Measurements from ENCODE around the gene SLC35F2.
"Not testable (repeated sequence)": the region's sequence is repeated elsewhere in the genome, so short reads cannot be mapped to it uniquely, and the experiment has no call there.

SLC35F2 gene

GRCh38 chr11:107858217-107859070 lies at the start of gene SLC35F2:
Gene SLC35F2, minus strand, starts transcription at chr11:107858787. Its CDS starts 20 bp downstream, at chr11:107858767.
- DNase-seq: peak; percentile 42 to 54 (median 50)

GRCh38 chr11:107908211-107908610 lies 49.6 kb upstream of the SLC35F2 start:
- no peak for DNase-seq

GRCh38 chr11:107898270-107898669 lies 39.7 kb upstream of the SLC35F2 start:
- DNase-seq: no peak

GRCh38 chr11:107882095-107882820 lies 23.7 kb upstream of the SLC35F2 start:
- DNase-seq: no peak

GRCh38 chr11:107881471-107881870 lies 22.9 kb upstream of the SLC35F2 start:
- not testable (repeated sequence) for DNase-seq

- no peak for DNase-seq
Observed at GRCh38 chr11:107876141-107876540, 17.6 kb upstream of the SLC35F2 start.

- no peak for DNase-seq
Observed at GRCh38 chr11:107864591-107864990, 6.0 kb upstream of the SLC35F2 start.

- DNase-seq: no peak
Observed at GRCh38 chr11:107860688-107861087, 2.1 kb upstream of the SLC35F2 start.

GRCh38 chr11:107860240-107860620 lies 1.6 kb upstream of the SLC35F2 start:
- DNase-seq: not testable (repeated sequence)

- peak in 1 of 4 experiments; percentile 3 for DNase-seq
Observed at GRCh38 chr11:107859459-107860239, 1.1 kb upstream of the SLC35F2 start.

- DNase-seq: no peak
Observed at GRCh38 chr11:107857550-107858216, 904 bp downstream of the SLC35F2 start.

GRCh38 chr11:107856981-107857517 lies 1.5 kb downstream of the SLC35F2 start:
- DNase-seq: no peak

- no peak for DNase-seq
Observed at GRCh38 chr11:107856180-107856980, 2.2 kb downstream of the SLC35F2 start.

GRCh38 chr11:107853070-107853469 lies 5.5 kb downstream of the SLC35F2 start:
- no peak for DNase-seq

- DNase-seq: no peak
Observed at GRCh38 chr11:107851704-107852310, 6.8 kb downstream of the SLC35F2 start.

- no peak for DNase-seq
Observed at GRCh38 chr11:107849790-107850189, 8.8 kb downstream of the SLC35F2 start.

GRCh38 chr11:107848345-107848744 lies 10.2 kb downstream of the SLC35F2 start:
- no peak for DNase-seq

GRCh38 chr11:107847184-107847583 lies 11.4 kb downstream of the SLC35F2 start:
- DNase-seq: no peak

- DNase-seq: no peak
Observed at GRCh38 chr11:107844041-107844440, 14.5 kb downstream of the SLC35F2 start.

- no peak for DNase-seq
Observed at GRCh38 chr11:107842412-107843100, 16.0 kb downstream of the SLC35F2 start.

All from activated CD4-positive, CD25-positive, alpha-beta regulatory T cell (primary cell).